ENCODE measurements around the gene GPR25. TPM values are rescaled to one million over a fixed set of nuclear protein-coding genes. Genes with fewer than 3 reads are reported as not detected.

Gene GPR25
- total RNA-seq, 1 donor from 2014 or later = not detected

GRCh38 chr1:200895443-200895789 is 22.6 kb downstream of the GPR25 start:
- Histone ChIP-seq H3K9me3 (replicated peaks) (no peaks in the 10 kb centered on the region), H3K36me3 (no peaks in the 10 kb centered on the region), H3K4me1 (peaks cover 16% of the 10 kb centered on the region), H3K4me3 (no peak overlapping the region), H3K27ac (replicated peaks) (no peak overlapping the region), H3K27me3 (ENCODE audit: low read depth) (peaks cover 67% of the 10 kb centered on the region)
- no peak for TF ChIP-seq CTCF (IDR thresholded peaks at IDR 0.05; ENCODE audit: borderline replicate concordance)
- DNase-seq = no peak
- intact Hi-C loops (cut with micrococcal nuclease) = no loop called here

DNA sequence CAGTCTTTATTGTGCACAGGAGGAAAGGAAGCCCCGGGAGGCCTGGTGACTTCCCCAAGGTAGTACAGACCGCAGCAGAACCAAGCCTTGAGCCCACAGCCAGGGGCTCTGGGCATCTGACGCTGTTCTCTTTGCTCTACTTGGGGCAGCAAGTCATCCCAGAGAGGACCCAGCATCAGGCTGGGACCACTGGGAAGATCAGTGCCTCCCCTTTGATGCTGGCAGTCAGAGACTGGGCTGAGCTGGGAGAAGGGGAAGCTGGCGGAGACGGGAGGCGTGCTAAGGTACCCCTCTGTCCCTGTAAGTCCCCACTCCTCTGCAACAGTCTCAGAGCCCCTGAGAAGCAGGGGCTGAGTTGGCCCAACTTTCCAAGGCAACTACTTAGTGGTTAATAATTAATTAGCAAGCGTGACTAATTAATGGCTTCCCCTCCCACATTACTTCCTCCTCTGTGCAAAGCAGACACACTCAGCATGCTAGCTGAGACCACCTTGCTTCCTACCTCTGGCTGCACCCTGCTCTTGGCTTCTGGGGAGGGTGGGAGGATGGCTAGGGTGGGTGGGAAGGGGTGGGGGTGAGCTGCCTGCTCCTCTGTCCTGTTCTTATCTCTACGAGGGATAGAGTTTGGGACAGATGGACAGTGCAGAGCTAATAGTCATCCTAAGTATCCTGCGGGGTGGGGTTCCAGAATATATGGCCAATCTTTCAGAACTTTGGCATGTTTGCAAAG is 23.2 kb downstream of the GPR25 start:
- Histone ChIP-seq H3K4me1 (peaks cover 12% of the 10 kb centered on the region), H3K4me3 (no peak overlapping the region), H3K36me3 (no peaks in the 10 kb centered on the region), H3K27me3 (ENCODE audit: low read depth) (peaks cover 63% of the 10 kb centered on the region), H3K9me3 (replicated peaks) (no peaks in the 10 kb centered on the region), H3K27ac (replicated peaks) (no peak overlapping the region)
- no peak for TF ChIP-seq CTCF (IDR thresholded peaks at IDR 0.05; ENCODE audit: borderline replicate concordance)
- intact Hi-C loops (cut with micrococcal nuclease) = no loop called here
- no peak for DNase-seq

DNA sequence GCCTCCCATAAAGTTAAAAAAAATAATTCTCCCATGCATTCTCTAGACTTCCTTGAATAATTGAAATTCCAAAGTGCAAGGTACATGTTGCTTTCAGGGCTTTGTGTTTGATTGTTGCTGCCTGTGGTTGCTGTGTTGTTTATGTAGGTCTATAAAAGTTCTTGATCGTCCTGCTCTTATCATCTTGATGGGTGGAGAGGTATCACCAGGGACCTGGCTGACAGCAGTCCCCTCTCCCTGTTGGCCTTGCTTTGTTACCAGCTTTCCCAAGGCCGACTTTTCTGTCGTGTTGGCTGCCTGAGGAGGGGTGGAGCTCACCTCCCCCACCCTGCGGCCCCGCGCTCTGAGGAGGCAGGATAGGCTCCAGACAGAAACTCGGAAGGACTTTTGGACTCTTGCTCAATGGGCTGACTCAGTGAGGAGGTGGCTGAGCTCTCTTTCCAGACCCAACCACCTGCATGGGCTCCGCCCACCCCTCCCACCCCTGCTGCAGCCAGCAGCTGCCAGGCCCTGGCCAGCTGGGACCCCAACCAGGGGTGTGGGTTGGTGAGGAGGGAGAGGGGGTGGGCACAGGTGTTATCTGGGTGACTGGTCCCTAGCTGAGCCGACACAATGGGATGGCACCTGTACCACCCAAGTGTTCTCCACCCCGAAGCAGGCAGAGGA is 23.9 kb downstream of the GPR25 start:
- Histone ChIP-seq H3K4me3 (no peak overlapping the region), H3K9me3 (replicated peaks) (no peaks in the 10 kb centered on the region), H3K4me1 (peaks cover 5% of the 10 kb centered on the region), H3K36me3 (no peaks in the 10 kb centered on the region), H3K27ac (replicated peaks) (no peak overlapping the region), H3K27me3 (ENCODE audit: low read depth) (peaks cover 58% of the 10 kb centered on the region)
- intact Hi-C loops (cut with micrococcal nuclease) = no loop called here
- DNase-seq = no peak
- TF ChIP-seq CTCF (IDR thresholded peaks at IDR 0.05; ENCODE audit: borderline replicate concordance) = no peak

GRCh38 chr1:200897259-200897658 is 24.5 kb downstream of the GPR25 start:
- Histone ChIP-seq H3K4me3 (no peak overlapping the region), H3K36me3 (no peaks in the 10 kb centered on the region), H3K9me3 (replicated peaks) (no peaks in the 10 kb centered on the region), H3K27me3 (ENCODE audit: low read depth) (peaks cover 54% of the 10 kb centered on the region), H3K27ac (replicated peaks) (no peak overlapping the region), H3K4me1 (no peaks in the 10 kb centered on the region)
- intact Hi-C loops (cut with micrococcal nuclease) = no loop called here
- TF ChIP-seq CTCF (IDR thresholded peaks at IDR 0.05; ENCODE audit: borderline replicate concordance) = no peak
- no peak for DNase-seq

GRCh38 chr1:200899015-200899386 is 26.2 kb downstream of the GPR25 start:
- Histone ChIP-seq H3K36me3 (no peaks in the 10 kb centered on the region), H3K4me1 (no peaks in the 10 kb centered on the region), H3K27me3 (ENCODE audit: low read depth) (peaks cover 53% of the 10 kb centered on the region), H3K27ac (replicated peaks) (no peak overlapping the region), H3K4me3 (no peak overlapping the region), H3K9me3 (replicated peaks) (no peaks in the 10 kb centered on the region)
- no peak for DNase-seq
- intact Hi-C loops (cut with micrococcal nuclease) = no loop called here
- no peak for TF ChIP-seq CTCF (IDR thresholded peaks at IDR 0.05; ENCODE audit: borderline replicate concordance)

All from left ventricle myocardium inferior (tissue), 1 donor.